ENCODE results near the gene KIF16B.
"Not testable (repeated sequence)": the region's sequence is repeated elsewhere in the genome, so short reads cannot be mapped to it uniquely, and the experiment has no call there.

The KIF16B gene

DNA sequence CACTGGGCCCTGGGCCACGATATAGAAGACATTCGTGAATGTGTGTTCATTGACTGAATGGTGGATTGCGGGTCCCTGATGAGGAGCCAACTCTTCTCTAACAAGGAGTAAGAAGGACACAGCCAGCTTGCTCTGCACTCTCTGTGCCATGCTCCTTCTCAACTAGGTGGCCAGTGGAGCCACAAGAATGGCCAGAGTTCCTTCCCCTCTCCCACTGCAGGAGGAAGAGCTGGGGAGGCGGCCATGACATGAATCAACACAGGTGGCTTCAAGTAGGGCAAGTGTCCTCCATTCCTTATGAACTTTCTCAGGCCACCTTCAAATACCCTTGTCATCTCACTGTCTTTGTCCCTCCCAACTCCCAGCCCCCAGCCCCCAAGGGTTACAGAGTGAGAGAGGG lies 305.7 kb downstream of the KIF16B start:
- H3K27ac ChIP-seq = no peak overlapping the region
- TF ChIP-seq ZFX (IDR thresholded peaks at IDR 0.05; ENCODE audit: borderline replicate concordance) = no peak
- TF ChIP-seq, protein P1, sequence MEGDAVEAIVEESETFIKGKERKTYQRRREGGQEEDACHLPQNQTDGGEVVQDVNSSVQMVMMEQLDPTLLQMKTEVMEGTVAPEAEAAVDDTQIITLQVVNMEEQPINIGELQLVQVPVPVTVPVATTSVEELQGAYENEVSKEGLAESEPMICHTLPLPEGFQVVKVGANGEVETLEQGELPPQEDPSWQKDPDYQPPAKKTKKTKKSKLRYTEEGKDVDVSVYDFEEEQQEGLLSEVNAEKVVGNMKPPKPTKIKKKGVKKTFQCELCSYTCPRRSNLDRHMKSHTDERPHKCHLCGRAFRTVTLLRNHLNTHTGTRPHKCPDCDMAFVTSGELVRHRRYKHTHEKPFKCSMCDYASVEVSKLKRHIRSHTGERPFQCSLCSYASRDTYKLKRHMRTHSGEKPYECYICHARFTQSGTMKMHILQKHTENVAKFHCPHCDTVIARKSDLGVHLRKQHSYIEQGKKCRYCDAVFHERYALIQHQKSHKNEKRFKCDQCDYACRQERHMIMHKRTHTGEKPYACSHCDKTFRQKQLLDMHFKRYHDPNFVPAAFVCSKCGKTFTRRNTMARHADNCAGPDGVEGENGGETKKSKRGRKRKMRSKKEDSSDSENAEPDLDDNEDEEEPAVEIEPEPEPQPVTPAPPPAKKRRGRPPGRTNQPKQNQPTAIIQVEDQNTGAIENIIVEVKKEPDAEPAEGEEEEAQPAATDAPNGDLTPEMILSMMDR (IDR thresholded peaks at IDR 0.05) = no peak

GRCh38 chr20:16265334-16265733 lies 307.9 kb downstream of the KIF16B start:
- TF ChIP-seq, protein P1 (IDR thresholded peaks at IDR 0.05) = no peak
- no peak for TF ChIP-seq ZFX (IDR thresholded peaks at IDR 0.05; ENCODE audit: borderline replicate concordance)
- no peak overlapping the region for H3K27ac ChIP-seq

- no peak overlapping the region for H3K27ac ChIP-seq
- TF ChIP-seq, protein P1 (IDR thresholded peaks at IDR 0.05) = no peak
- no peak for TF ChIP-seq ZFX (IDR thresholded peaks at IDR 0.05; ENCODE audit: borderline replicate concordance)
These were observed 309.7 kb downstream of the KIF16B start for GRCh38 chr20:16263582-16263981.

- H3K27ac ChIP-seq = no peak overlapping the region
- no peak for TF ChIP-seq ZFX (IDR thresholded peaks at IDR 0.05; ENCODE audit: borderline replicate concordance)
- TF ChIP-seq, protein P1 (IDR thresholded peaks at IDR 0.05) = no peak
These were observed 310.7 kb downstream of the KIF16B start for GRCh38 chr20:16262594-16262993.

DNA sequence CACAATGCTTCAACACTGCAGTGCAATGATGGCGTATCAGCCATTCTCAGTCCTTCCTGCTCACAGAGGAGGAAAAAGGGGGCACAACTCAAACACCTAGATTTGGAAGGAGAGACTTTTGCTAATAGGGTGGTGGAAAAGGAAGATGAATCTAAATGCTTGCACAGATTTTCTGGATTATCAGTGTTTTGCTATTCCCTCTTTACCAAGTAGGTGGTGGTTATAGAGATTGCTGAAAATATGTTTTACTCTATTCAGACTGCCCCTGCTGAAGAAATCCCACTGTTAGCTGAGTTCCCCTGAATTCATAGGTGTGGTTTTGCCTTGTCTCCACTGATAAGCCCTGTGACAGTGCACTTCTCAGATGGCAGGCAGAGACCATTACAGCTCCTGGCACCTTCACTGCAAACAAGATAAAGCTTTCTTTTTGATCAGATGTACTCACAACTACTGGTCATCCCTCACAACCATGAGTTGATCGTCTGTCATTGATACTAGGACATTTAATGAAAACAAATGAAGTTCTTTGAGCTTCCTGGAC lies 311.4 kb downstream of the KIF16B start:
- TF ChIP-seq, protein P1 (IDR thresholded peaks at IDR 0.05) = no peak
- no peak for TF ChIP-seq ZFX (IDR thresholded peaks at IDR 0.05; ENCODE audit: borderline replicate concordance)

GRCh38 chr20:16260911-16261310 lies 312.3 kb downstream of the KIF16B start:
- no peak overlapping the region for H3K27ac ChIP-seq

More for the DNA sequence above, 311.4 kb downstream of the KIF16B start:
- H3K27ac ChIP-seq = no peak overlapping the region

GRCh38 chr20:16260133-16260532 lies 313.1 kb downstream of the KIF16B start:
- not testable (repeated sequence) for H3K27ac ChIP-seq

More at GRCh38 chr20:16260911-16261310, 312.3 kb downstream of the KIF16B start:
- TF ChIP-seq, protein P1 (IDR thresholded peaks at IDR 0.05) = no peak
- TF ChIP-seq ZFX (IDR thresholded peaks at IDR 0.05; ENCODE audit: borderline replicate concordance) = no peak

- H3K27ac ChIP-seq = no peak overlapping the region
- TF ChIP-seq, protein P1 (IDR thresholded peaks at IDR 0.05) = no peak
- TF ChIP-seq ZFX (IDR thresholded peaks at IDR 0.05; ENCODE audit: borderline replicate concordance) = no peak
These were observed 314.5 kb downstream of the KIF16B start for GRCh38 chr20:16258766-16259165.
